GM18907 (cell line): ENCODE results near the gene CAPG.
"Not testable (repeated sequence)": the region's sequence is repeated elsewhere in the genome, so short reads cannot be mapped to it uniquely, and the experiment has no call there.

Experiments used
- ATAC-seq: cut with Tn5 transposase; IDR thresholded peaks from one replicate; pipeline ENCODE4 v1.9.1; 2021; ENCODE audit warnings: mild to moderate bottlenecking, moderate library complexity; ENCODE audit not compliant: unreplicated experiment

The CAPG gene, protein sequence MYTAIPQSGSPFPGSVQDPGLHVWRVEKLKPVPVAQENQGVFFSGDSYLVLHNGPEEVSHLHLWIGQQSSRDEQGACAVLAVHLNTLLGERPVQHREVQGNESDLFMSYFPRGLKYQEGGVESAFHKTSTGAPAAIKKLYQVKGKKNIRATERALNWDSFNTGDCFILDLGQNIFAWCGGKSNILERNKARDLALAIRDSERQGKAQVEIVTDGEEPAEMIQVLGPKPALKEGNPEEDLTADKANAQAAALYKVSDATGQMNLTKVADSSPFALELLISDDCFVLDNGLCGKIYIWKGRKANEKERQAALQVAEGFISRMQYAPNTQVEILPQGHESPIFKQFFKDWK

DNA sequence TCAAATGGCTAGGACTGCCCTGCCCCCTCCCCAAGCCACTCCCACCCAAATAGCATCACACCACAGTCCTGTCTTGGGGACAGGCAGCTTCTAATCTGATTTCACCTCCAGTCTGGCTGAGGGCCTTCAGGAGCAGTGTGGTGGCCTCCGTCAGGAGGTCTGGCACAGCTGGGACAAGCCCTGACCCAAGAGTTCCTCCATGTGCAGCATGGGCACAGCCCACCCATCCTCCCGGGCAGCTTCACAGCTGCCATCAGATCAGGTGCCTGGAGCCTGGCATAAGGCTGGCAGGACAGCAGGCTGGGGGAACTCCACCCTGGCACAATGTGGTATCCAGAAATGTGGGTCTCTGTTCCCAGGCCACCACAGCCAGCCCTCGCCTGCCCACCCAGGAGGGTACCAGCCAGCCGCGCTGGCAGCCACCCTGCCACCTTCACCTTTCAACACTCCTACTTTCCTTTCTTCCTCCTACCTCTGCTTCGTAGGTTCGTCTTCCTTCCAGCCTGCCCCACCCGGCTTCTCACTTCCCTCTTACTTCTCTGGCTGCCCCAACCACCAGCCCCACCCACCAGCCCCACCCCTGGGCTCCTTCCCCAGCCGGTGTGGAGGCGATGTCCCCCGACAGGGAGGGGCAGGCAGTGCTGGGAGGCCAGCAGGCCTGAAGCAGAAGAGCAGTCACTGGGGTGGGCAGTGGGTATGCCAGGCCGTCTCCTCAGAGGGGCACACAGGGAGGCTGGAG lies at the start of gene CAPG:
CAPG (minus strand) TSS at position 522 of the 739 bp plus-strand sequence. CDS start 8,221 bp downstream, outside the sequence.
- peak; percentile 76 for ATAC-seq

DNA sequence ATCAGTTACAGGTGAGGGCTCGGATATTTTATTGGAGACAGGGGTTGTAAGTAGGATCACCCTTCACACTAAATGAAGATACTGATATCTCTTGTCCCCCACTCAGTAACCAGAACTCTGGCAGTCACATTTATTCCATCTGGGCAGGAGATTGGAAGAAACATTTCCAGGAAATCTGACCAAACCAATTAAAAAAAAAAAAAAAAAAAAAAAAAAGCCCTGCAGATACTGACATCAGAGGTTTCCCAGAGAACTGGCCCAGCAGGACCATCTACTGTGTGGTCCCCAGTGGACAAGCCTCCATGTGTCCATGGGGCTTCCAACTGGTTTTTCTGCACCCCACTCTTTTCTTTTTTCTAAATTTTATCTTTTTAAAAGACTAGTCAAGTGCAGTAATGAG lies 49.6 kb upstream of the CAPG start:
- no peak for ATAC-seq

DNA sequence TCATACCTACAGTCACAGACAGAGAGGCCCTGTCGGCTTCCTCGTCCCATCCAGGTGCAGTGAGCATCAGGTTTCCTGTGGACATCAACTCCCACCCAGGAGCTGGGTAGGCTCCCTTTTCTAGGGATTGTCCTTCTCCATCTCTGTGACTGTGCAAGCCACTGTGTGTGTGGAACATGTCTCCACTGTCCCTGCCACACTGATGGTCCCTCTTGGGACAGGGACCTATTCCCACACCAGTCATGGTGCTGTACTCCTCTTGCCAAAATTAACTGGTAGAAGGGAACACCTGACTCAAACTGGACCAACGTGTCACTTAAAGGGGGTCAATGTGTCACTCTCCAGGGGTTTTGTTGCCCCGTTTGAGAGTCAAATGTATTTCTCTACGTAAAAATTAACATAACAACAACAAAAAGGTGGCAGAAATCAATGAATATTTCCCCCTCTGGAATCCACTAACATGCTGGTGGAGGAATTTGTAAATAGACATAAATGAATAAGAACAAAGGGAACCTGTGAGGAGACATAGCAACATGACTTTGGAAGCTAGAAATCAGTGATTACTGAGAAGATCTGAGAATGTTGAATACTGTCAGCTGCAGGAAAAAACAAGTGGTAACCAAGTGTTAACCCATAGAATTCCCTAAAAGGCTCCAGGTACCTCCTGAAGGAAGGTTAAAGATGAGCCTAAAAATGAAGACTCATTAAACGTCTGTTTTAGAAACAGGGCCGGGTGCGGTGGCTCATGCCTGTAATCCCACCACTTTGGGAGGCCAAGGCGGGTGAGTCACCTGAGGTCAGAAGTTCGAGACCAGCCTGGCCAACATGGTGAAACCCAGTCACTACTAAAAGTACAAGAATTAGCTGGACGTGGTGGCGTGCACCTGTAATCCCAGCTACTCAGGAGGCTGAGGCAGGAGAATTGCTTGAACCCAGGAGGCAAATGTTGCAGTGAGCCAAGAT lies 48.7 kb upstream of the CAPG start:
- no peak for ATAC-seq

DNA sequence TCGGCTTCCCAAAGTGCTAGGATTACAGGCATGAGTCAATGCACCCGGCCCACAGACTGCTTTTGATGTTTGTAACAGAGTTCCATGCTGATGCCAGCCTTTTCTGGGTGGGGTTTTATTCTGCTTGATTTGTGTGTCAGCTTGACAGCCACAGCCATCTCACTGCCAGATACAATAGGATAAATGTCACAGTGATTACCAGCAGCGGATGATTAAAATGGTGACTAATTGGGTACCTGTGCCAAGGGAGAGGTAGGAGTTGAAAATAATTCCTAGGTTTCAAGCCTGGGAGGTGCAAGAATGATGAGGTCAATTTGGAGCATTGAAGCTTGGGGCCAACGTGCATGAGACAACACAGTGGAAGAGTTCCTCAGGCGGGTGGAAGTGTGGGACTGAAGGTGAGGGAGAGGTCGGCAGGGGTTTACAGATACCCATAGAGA lies 47.7 kb upstream of the CAPG start:
- ATAC-seq = no peak

DNA sequence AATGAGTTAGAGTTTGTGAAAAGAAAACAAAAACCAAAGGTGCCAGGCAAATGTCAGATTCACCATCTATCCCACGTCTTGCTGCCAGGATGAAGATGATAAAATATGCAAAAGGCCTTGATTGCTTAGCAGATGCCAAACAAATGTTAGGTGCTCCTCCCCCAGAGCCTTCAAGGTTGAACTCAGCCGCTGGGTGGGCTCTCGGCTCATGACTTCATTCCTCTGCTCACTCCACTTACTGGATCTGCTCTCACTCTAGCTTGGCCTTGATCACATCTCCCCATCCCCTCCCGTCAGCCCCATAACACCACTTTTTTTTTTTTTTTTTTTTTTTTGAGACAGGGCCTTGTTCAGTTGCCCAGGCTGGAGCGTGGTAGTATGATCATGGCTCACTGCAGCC lies 46.9 kb upstream of the CAPG start:
- ATAC-seq = no peak

DNA sequence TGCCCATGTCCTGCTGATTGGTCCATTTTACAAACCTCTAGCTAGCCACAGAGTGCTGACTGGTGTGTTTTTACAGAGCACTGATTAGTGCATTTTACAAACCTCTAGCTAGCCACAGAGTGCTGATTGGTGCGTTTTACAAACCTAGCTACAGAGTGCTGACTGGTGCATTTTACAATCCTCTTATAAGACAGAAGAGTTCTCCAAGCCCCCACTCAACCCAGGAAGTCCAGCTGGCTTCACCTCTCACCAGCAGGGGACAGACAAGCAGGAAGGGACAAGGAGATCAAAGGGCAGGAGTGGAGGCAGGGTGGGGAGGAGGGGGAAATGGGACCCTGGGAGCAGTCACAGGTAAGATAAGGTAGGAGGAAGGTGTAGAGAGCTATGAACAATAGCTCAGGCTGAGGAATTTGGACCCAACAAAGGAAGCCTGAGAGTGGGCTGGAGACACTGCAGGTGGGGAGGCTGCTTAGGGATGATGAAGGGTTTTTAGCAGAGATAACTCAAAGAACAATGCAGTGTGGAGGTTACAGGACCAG lies 45.5 kb upstream of the CAPG start:
- ATAC-seq = no peak

DNA sequence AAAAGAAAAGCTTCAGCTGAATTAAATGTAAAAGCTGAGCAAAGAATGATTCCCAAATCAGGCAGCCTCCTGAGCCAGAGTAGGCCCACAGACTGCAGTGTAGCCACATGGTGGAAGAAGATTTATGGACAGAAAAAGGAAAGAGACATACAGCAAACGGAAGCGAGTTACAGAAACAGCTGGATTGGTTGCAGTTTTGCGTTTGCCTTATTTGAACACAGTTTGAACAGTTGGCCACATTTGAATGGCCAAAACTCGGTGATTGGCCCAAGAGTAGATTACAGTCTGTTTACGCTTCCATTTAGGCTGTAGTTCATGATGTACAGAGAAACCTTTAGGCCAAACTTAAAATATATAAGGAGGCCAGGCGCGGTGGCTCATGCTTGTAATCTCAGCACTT lies 43.4 kb upstream of the CAPG start:
- ATAC-seq = no peak

DNA sequence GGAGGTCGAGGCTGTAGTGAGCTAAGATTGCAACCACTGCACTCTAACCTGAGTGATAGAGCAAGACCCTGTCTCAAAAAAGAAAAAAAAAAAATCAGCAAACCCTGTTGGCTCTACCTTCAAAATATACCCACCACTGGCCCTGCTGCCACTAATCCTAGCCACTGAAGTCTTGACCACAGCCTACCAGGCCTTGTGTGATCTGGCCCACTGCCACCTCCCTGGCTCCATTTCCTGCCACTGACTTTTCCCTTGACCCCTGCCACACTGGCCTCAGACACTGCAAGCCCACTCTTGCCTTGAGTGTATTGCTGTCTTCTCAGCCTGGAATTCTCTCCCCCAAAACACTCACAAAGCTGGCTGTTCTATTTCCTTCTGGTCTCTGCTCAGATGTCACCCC lies 42.1 kb upstream of the CAPG start:
- ATAC-seq = no peak

DNA sequence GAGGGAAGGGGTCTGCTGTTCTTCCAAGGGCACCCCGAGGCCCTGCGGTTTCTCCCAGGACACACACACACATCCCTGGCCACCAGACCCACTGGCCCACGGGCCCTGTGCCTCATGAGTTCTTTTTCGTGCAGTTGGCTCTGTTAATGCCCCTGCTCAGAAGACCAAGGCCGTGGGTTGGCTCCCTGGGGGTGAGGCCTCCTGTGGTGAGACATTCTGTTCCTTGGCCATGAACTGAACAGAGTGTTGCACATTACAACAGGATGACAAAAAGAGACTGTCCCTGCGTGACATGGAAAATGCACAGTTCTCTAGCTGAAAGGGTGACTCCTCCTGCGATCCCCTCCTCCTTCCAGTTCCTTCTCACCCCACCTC lies 39.0 kb upstream of the CAPG start:
- ATAC-seq = no peak

DNA sequence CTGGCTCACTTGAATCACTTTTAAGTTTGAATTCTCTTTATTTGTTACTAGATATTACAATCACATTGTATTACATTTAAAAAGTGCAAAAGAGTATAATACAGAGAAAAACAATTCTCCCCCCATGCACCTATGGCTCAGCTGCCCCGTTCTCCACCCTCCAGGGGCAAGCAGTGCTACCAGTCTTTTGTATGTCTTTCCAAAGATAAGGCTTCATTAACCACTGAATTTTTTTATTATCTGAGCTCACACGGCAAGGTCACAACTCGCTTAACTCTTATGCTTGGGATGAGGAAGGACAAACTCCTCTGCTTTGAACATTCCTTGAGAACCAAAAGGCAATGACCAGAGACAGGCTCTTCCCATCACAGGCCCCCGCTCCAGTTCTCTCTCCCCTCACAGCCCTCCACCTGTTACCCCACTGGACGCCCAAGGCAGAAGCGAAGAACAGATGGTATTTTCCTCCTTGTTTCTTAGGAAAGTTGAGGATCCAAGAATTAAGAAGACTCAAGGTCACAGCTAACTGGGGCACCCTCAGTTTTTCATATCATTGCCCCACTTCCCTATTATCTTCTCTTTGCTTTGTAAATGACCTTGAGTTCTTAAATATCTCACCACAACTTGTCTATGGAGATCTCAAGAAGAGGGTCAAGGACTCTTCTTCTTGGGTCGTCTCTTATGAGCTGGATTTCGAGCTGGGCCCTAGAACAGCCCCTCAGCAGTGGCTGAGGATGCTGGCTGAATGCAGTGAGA lies 38.5 kb upstream of the CAPG start:
- no peak for ATAC-seq

DNA sequence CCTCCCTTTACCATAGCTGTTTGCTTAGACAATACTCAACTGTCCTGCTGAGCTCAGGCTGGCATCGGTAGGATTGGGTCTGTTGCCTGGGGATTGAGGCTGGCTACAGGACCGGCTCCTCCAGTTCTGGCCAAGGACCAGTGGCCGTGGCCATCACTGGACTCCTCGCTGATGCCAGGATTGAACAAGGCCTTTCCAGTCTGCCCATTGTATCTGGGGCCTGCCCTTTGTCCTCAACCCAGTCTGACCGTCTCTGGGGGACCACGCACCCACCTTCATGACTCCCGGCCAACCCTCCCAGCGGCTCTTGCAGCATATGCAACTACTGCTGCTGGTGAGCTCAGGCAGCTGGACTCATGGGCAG lies 37.0 kb upstream of the CAPG start:
- no peak for ATAC-seq

DNA sequence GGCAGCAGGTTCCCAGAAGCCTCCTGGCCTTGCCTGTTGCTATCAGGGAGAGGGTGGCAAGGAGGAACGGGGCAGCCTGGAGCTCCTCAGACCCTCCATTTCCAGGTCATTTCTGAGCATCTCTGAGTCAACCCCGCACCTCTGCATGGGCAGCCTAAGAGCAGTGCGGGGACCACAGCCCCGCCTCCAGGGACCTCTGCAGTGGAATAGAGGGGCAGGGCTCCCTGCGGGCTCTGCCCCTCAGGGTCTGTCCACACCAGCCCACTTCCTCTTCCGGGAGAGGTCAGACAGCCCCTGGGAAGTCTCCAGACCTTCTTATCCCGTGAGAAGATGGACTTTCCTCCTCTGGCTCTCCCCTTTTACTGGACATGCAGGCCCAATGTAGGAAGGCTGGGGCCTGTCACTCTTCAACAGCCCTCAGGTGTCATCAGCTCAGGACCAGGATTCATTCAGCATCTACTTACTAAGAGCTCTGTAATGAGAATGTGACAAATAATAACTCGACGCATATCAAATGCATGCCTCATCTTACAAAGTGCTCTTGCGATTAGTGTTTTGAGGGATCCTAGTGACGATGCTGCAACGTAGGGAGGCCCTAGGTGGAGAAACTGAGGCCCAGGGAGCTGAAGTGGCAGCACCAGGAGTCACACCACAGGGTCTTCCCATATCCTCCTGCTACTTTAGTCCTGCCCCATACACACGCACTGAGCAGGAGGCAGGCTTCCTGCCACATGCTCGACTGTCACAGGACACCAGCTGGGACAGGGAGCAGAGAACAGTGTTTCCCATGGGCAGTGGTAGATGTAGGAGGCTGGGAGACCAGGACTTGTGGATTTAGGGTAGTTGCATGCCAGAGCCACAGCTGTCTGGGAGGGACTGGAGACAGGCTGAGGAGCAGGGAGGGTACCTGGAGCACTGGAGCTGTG lies 36.4 kb upstream of the CAPG start:
- no peak for ATAC-seq

DNA sequence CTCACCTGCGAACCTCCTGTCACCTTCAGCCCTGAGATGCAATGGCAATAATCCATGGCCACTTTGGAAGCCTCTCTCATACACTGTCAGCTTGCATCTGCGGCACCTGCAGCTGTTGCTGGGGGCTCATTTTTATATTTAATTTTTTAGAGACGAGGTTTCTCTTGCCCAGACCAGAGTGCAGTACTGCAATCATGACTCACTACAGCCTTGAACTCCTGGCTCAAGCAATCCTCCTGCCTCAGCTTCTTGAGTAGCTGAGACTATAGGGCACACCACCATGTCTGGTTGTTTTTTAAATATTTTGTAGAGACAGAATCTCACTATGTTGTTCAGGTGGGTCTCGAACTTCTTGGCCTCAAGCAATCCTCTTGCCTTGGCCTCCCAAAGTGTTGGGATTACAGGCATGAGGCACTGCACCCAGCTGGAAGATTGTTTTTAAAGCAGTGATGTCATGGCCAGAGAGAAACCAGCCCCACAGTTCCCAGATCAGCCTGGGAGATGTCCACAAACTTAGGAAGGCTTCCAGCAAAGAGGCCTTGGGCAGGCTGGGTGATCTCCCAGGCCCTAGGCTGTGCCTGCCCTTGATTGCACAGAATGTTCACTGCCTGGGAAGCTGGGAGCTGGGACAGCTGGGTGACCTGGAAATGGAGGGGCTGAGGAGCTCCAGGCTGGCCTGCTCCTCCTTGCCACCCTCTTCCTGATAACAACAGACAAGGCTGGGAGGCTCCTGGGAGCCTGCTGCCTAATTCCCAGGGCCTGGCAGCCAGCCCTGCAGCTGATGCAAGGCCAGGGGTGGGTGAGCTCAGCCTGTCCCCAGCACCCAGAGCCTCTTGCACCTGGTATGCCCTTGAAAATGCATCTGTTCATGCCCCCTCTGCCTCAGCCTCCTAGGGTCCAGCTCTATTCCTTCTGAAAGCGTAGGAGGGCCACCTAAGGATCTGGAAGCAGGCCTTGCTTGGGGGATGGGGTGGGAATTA lies 35.4 kb upstream of the CAPG start:
- no peak for ATAC-seq

DNA sequence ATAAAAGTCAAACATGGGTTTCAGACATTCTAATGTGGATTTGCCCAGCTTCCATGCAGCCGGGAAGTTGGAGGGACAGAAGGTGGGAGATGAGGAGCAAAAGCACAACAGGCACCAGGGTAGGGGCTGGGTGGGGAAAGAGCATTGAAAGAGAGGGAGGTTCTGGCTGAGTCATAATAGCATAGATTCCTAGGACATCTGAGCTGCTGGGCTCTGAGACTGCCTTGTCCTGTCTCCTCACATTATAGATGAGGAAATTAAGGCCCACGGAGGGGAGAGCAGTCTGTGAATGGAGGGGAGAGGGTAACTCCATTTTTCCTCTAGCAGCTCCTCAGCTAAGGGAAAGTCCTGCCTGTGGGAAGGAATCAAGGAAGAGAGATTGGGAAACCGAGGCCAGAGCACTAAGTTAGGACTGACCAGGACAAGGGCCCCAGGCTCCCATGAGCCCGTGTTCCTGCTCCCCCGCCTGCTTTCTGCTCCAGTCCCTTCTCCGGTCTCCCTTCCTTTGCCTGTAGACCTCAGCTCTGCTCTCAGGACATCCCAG lies 34.5 kb upstream of the CAPG start:
- ATAC-seq = no peak

DNA sequence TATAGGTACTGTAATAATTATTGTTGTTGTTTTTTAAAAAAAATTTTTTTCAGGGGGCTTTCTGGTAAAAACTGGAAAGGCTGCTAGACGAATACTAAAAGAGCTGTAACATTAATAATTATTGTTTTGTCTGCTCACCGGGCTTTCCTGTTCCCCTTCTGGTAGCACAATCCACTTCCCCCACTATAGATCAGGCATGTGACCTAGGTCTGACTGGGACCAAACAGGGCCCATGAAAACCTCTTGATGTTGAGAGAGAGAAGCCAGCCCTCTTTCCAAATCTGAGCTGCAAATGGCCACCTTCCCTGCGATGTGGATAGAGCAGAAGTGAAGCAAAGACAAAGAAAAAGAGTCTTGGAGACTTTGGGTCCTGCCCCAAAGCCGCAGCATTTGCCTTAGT lies 31.7 kb upstream of the CAPG start:
- ATAC-seq = no peak

DNA sequence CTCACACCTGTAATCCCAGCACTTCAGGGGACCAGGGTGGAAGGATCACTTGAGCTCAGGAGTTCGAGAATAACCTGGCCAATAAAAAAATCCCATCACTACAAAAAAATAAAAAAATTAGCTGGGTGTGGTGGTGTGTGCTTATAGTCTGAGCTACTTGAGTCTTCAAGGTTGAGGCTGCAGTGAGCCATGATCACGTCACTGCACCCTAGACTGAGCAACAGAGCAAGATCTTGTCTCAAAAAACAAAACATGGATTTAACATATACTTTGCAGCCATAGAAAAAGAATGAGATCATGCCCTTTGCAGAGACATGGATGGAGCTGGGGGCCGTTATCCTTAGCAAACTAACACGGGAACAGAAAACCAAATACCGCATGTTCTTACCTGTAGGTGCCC lies 30.6 kb upstream of the CAPG start:
- ATAC-seq = no peak

DNA sequence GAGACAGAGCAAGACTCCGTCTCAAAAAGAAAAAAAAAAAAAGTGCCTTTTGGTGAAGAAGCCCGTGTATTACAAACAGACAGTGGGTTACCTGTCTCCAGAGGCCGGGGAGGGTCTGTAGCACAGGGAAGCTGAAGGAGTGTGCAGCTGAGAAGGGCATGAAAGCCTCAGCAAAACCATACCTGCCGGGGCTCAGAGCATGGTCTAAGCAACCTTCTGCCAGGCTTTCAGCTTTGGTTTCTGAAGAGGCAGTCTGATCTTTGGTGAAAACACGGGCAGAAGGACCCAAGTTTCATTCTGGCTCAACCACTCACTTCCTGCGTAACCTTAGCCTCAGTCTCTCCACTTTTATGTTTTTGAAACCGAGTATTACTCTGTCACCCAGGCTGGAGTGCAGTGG lies 29.8 kb upstream of the CAPG start:
- no peak for ATAC-seq

DNA sequence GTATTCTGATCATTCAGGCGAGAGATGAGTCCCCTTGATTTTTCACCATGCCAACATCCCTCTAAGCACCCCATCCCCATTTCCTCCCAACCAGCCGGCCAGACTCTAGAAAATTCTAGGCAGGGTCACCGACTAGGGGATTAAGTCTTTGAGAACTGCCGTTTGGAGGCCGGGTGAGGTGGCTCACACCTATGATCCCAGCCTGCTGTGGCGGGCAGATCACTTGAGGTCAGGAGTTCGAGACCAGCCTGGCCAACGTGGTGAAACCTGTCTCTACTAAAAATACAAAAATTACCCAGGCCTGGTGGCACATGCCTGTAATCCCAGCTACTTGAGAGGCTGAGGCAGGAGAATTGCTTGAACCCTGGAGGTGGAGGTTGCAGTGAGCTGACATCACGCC lies 29.4 kb upstream of the CAPG start:
- not testable (repeated sequence) for ATAC-seq
